HG02798 (cell line): ENCODE data around the gene PABPC3.

Source experiments
- ATAC-seq: cut with Tn5 transposase; IDR thresholded peaks from one replicate; pipeline ENCODE4 v1.9.1; 2021; ENCODE audit warnings: mild to moderate bottlenecking; ENCODE audit not compliant: unreplicated experiment, poor library complexity

PABPC3 gene

DNA sequence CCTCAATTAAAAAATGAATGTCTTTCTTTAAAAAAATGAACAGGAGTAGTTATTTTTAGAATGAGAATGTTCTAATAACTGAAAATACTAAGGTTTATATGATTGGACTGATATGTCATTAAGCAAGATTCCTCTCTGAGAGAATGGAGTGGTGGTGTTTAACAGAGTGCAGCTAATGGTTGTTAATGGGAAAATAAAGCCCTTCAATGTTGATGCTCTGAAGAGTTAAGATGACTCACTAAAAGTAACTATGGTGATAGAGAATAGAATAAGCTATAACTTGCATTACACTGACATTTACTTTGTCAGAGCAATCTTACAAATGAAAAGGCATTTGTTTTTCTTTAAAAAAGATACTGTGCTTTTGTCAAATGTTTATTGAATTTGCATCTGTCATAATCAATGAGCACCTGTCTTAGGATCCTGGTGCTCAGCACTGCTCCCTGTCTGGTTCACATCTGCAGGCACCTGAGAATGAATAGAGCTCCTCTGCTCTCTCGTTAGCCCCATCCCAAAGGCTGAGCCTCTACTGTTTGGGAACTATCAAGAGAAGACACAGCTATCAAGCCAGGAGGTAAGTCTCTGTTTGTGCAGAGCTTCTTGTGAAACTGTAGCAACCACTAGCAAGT lies 15.1 kb downstream of the PABPC3 start:
- ATAC-seq: no peak

- ATAC-seq: no peak
These were observed 15.6 kb downstream of the PABPC3 start for GRCh38 chr13:25111585-25111956.

- no peak for ATAC-seq
These were observed 16.8 kb downstream of the PABPC3 start for GRCh38 chr13:25112695-25113255.

DNA sequence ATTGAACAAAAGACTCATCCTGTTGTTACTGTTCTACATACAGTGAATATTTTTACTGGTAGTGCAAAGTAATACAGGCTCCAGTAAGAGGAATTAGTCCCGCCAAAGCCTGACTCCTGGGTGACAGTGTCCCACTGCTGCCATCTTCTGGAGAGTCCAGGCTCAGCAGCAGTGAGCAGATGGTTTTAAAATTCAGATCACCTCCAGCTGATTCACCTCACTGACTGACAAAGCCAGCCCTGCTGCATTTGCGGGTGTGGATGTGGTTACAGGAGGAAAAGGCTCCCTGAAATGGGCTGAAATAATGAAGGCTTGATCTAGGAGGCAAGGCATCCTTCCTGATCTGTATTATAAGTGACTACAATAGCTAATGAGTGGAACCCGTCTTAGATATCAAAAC lies 18.3 kb downstream of the PABPC3 start:
- peak; percentile 70 for ATAC-seq

DNA sequence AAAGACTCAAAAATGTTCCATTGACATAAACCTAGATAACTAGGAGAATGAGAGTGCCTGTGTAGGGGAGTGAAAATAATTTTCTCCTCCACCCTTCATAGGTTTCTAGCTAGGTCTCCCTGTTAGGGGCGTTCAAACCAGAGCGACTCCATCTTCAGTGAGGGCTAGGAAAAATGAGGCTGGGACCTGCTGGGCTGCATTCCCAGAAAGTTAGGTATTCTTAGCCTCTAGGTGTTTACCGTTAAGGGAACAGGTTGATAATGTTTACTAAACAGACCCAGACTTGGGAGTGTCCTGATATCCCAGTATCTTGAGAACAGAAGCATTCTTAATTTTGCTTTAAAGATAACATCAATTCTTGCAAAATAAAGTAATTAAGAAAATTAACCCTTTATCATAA lies 20.1 kb downstream of the PABPC3 start:
- ATAC-seq: no peak

DNA sequence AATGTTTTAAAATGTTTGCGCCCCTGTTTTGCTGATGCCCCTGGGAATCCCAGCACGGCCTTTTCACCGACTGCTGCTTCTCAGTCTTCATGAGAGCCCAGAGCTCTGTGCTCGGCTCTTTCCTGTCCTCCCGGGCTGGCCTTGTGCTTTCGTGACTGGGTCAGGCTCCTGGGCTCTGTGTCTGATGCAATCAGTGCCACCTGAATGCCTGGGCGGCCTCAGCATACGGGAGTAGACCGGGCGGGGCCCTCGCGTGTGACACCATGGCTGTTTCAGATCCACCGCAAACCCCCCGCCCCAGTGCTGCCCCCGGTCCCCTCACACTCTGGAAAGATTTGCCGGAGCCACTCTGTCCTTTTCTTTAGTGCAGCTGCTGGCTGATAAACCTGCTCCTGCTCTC lies 21.4 kb downstream of the PABPC3 start:
- ATAC-seq: no peak

DNA sequence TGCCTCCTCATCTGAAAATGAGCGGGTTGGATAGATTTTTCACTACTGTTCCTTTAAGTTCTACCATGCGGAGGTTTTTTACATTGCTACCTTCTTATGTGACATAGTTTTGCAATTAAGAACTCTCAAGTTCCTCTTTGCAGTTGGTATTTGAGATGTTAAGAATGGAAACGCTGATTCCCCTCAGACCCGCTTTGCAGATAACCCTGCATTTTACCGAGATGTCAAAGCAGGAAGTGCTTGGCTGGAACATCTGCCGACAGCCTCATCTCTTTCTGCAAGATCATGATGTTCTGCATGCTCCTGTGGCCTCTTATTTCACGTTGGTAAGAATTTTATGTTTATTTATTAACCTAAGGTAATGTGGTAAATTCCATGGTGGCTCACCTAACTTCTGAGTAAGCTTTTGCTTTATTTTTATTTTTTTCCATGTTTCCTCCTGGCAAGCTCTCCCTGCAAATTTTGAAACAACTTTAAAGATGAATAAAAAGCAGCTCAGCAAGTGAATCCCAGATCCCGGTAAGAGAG lies 22.5 kb downstream of the PABPC3 start:
- ATAC-seq: no peak

GRCh38 chr13:25130944-25131343 lies 35.0 kb downstream of the PABPC3 start:
- ATAC-seq: no peak

DNA sequence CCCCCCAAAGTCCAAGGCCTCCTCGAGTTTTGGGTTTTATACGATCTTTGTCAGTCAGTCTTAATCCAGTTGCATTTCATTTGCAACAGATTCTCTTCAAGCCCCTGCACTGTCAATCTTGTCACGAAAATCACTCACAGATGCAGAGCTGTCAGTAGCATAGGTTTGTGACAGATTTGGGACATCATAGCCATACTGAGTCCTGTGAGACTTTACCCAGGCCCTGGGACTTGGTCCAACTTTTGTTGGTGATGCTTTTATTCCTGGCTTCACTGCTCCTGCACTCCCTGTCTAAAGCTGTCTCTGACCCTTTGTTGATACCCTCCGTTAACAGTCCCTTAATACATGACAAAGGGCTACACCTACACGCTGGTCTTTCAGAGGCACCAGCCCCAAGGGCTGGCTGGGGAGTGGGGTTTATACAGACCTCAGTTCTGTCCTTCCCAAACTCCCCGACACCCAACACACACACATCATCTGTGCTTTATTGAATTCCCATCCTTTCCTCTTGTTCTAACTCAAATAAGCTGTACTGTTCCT lies 36.0 kb downstream of the PABPC3 start:
- no peak for ATAC-seq

GRCh38 chr13:25132751-25133390 lies 36.9 kb downstream of the PABPC3 start:
- no peak for ATAC-seq

DNA sequence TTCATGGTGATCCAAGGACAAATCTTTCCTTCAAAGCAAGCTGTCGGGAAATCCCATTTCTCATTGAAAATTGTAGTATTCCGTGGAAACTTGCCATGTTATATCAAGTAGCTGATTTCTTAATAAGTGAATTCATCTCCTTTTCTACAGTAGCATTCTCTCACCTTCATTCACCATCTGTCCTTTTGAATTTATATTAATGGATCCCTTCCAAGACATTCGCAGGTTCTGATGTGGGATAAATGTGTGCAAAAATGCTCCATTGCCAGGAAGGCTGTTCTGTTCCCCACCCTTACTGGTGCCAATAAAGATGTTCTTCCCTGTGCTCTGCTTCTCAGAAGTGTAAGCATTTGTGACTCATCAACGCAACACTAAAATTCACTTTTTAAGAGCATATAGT lies 40.0 kb downstream of the PABPC3 start:
- ATAC-seq: no peak

- no peak for ATAC-seq
These were observed 41.2 kb downstream of the PABPC3 start for GRCh38 chr13:25136880-25137787.

GRCh38 chr13:25137788-25138115 lies 41.8 kb downstream of the PABPC3 start:
- ATAC-seq: no peak

DNA sequence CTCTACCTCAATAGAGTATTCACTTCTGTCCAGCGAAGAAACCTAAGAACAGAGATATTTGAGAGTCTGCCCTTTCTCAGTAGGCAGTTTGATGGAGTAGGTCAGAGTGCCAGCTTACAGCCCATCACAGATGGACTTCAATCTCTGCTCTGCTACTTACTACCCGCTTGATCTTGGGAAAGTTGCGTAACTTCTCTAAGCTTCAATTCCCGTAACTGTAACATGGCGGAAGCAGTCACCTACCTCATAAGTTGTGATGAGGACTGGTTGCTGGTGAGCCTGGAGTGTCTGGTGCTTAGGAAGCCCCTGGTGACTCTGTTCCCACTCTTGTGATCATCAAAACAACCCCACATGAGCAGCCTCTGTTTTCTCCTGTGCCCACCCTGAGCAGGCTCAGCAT lies 45.1 kb downstream of the PABPC3 start:
- ATAC-seq: no peak

DNA sequence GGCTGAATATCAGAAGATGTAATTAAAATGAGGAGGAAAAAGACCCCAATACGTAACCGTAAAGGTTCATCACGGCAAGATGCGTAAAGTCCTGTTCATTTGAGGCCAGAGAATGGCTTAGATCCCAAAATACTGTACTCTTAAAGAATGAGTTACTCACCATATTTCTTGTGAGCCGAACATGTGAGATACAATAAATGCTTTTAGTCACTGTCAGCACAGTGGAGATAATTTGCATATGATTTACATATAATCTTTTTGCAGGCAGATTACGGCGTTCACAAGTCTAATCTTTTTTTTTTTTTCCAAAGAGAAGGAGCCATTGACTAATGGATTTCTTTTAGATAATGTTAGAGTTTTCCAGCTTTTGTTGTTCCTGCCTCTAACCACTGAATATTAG lies 47.8 kb downstream of the PABPC3 start:
- no peak for ATAC-seq

DNA sequence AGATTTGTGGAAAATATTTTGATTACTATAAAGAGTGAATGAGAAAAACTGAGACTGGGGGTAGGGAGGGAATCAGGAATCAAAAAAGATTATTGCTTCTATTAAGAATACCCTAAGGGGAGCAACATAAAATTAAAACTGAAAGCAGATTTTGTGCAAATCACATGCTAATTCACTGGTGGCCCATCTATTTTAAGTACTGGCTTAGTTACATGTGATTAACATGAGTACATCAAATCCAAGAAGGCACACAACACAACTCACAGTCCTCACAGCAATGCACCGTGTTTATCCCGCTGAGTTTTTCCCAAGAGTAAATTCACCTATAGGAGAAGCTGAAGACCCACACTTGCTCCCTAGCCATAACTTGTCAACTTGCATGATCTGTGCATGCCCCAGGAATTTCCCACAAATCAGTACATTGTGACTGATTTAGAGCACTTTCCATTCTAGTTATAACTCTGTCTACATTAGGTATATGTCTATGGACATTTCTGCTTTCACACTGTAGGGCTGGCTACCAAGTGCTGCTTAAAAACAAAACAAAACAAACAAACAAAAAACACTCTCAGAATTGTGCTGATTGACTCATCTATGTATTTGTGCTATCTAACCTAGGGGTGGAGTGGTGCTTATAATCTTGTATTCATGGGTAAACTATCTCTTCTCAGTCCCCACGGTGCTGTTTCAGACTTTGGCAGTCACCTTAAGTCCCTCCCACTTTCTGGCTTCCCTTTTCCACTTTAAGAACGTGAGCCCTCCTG lies 51.9 kb downstream of the PABPC3 start:
- ATAC-seq: no peak

DNA sequence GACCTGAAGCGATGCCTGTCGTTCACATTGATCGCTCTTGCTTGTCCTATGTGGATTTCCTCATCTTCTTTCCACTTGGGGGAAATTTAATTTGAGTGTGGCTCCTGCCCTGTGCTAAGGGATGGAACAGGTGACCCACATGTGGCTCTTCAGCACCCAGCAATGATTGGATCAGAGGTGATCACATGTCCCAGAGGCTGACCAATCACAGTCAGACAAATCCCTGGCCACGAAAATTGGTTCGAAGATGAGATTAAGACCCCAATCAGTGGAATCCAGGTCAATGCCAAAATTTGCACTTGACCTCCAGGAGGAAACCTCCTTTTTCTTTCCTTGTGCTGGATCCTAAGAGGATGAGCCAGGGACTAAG lies 52.5 kb downstream of the PABPC3 start:
- ATAC-seq: no peak
